HG02852 (cell line): ENCODE results near the gene ACTR1A.
"Not testable (repeated sequence)": the region's sequence is repeated elsewhere in the genome, so short reads cannot be mapped to it uniquely, and the experiment has no call there.

ENCODE experiments used
- ATAC-seq: cut with Tn5 transposase; IDR thresholded peaks from one replicate; pipeline ENCODE4 v1.9.1; 2021; ENCODE audit warnings: mild to moderate bottlenecking, moderate library complexity; ENCODE audit not compliant: unreplicated experiment

ACTR1A gene

GRCh38 chr10:102455893-102456471, 46.5 kb downstream of the ACTR1A start:
- ATAC-seq = no peak

GRCh38 chr10:102454662-102455487, 47.6 kb downstream of the ACTR1A start:
- not testable (repeated sequence) for ATAC-seq

- no peak for ATAC-seq
Measured at GRCh38 chr10:102453502-102453901, 49.0 kb downstream of the ACTR1A start.

GRCh38 chr10:102452672-102453340, 49.7 kb downstream of the ACTR1A start:
- no peak for ATAC-seq

- no peak for ATAC-seq
Measured at GRCh38 chr10:102451105-102451969, 51.2 kb downstream of the ACTR1A start, which contains the start of gene C10orf95. Gene C10orf95 (minus strand): TSS chr10:102451543. CDS start chr10:102451093, 450 bp downstream.

- peak; percentile 66 for ATAC-seq
Measured at GRCh38 chr10:102450374-102451104, 52.0 kb downstream of the ACTR1A start.

GRCh38 chr10:102450124-102450373, 52.5 kb downstream of the ACTR1A start:
- peak; percentile 5 for ATAC-seq

- ATAC-seq = peak; percentile 55
Measured at GRCh38 chr10:102449321-102450123, 53.0 kb downstream of the ACTR1A start.

- ATAC-seq = no peak
Measured at GRCh38 chr10:102444851-102445250, 57.7 kb downstream of the ACTR1A start.

GRCh38 chr10:102438374-102438773, 64.1 kb downstream of the ACTR1A start:
- no peak for ATAC-seq

GRCh38 chr10:102437515-102437914, 65.0 kb downstream of the ACTR1A start:
- no peak for ATAC-seq

GRCh38 chr10:102436312-102436711, 66.2 kb downstream of the ACTR1A start:
- ATAC-seq = no peak

- ATAC-seq = no peak
Measured at GRCh38 chr10:102435529-102436233, 66.8 kb downstream of the ACTR1A start.

GRCh38 chr10:102435133-102435497, 67.4 kb downstream of the ACTR1A start:
- ATAC-seq = no peak

GRCh38 chr10:102434394-102435132, 67.9 kb downstream of the ACTR1A start:
- no peak for ATAC-seq

- no peak for ATAC-seq
Measured at GRCh38 chr10:102433619-102434046, 68.9 kb downstream of the ACTR1A start.

GRCh38 chr10:102432162-102432950, 70.2 kb downstream of the ACTR1A start, which contains the start of gene CUEDC2:
Gene CUEDC2 (minus strand): TSS chr10:102432574. CDS start chr10:102425188, 7,386 bp downstream.
- peak; percentile 90 for ATAC-seq
